Posterior cingulate gyrus (tissue), 11 donors: ENCODE data around the gene GLIS1.

Experiments
- DNase-seq, 10 donors: peaks; one replicate each; pipeline versions ENCODE4 v3.0.0 to v3.0.0-alpha.2; 2020 to 2021; ENCODE audit warnings: mixed read lengths in 3 of 10
- intact Hi-C: fragments of 100-400 bp; cut with DNase I; formaldehyde crosslinking; loops from one replicate; pipeline ENCODE4 v1.15.1; 2023

The GLIS1 gene

DNA sequence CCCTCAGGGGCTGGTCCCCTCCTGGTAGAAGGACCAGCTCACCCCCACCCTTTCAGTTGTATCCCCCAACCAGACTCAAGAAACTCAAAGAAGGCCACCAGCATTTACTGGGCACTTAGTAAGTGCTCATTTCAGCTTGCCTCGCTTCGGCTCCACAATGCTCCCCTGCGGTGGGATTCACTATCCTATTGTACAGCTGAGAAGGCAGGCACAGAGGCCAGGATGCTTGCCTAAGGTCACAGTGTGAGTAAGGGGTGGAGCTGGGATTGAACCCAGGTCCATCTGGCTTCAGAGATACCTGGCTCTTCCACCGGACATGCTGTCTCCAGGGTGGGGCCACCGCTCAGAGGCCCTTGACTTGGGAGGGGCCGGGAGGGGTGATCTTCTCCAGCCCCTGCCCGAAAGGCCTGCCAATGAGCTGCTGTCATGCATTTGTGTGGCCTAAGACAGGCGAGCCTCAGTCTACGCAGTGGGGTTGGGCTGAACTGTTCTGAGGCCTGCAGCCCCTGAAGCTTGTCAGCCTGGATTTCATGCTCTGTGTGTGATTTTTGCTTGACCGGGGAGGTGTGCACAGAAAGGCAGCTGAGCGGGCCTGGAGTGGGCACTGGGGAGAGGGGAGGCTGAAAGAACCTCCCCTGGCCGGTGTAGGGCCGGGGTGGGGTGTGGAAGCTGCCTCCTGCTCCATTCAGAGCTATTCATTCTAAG, 231.7 kb downstream of the GLIS1 start:
- DNase-seq = no peak
- intact Hi-C loops = no loop called here

DNA sequence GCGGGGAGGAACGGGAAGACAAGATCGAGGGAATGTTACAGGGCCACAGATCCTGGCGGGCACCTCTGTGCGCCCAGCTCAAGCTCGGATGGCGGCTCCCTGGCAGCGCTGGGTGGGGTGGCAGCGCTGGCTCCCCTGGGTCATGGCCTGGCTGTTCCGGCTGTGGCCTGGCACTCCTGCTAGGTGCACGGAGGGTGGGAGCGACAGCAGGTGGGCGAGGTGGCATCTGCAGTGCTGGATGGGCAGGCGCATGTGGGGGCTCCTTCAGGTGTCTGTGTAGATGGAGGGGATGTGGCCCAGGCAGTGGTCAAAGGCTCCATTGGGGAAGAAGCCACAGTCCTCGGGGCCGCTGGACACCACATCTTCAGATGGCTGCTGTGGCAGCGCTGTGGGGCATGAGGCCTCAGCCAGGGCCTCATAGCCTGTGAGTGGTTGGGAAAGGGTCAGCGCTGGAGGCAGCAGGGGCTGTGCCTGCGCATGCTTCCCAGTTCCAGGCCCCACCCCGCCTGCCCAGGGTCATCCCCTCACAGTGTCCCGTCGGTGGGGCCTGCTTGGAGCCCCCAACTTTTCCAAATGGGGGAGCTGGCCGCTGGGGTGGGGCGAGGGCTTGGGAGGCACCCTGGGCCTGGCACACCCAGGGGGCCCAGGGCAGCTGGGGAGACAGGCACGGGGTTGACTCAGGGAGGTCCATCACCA, 232.5 kb downstream of the GLIS1 start:
- intact Hi-C loops = no loop called here
- no peak for DNase-seq

DNA sequence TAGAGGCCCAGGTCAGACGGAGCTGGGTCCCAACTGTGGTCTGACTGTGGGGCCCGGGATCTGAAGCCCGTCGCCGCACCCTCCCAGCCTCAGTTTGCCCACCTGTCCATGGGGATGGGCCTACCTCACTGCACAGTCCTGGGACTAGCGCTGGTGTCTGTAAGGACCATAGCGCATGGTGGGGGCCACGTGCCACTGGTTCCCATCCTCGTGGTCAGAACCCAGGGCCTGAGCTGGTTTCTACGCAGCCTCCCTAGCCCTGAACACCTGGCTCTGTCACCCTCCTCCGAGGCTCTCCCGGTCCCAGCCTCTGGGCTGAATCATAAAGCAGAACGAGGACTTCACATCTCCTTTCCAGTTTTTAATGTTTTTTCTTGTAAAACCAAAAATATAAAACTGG, 233.1 kb downstream of the GLIS1 start:
- intact Hi-C loops = no loop called here

DNA sequence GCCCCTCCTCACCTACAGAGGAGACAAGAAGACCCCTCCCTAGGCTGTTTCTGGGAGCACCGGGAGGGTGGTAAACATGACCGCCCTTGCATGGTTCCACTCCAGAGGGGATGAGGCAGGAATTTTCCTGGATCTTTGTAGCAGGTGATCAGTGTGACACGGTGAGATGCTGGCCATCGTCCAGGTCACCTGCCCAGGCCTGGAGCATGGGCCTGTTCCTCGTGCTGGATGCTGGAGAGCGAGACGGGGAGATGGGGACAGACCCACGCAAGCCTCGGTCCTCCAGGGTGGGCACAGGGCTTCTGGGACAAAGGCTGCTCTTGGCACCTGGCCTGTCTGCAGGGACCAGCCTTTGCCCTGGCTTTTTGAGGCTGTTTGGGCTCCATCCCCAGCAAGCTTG, 233.6 kb downstream of the GLIS1 start:
- intact Hi-C loops = no loop called here
- DNase-seq = no peak

More for the DNA sequence above, 233.1 kb downstream of the GLIS1 start:
- no peak for DNase-seq

DNA sequence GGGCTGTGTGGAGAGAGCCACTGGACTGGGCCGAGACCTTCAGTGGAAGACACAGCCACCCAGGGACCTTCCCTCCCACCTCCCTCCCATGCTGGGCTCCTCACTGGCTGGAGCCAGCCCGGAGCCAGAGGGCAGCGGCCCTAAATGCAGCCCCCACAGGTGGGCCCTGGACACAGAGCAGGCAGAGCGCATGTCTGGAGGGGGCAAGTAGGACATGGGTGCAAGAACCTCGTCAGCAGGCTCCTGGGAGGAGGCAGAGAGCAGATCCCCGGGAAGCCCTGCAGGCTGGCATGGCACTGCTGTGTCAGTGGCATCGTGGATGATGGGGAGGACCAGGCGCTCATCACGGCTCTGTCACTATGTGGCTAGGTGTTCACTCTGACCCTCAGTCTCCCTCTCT, 234.1 kb downstream of the GLIS1 start:
- intact Hi-C loops = no loop called here
- no peak for DNase-seq

DNA sequence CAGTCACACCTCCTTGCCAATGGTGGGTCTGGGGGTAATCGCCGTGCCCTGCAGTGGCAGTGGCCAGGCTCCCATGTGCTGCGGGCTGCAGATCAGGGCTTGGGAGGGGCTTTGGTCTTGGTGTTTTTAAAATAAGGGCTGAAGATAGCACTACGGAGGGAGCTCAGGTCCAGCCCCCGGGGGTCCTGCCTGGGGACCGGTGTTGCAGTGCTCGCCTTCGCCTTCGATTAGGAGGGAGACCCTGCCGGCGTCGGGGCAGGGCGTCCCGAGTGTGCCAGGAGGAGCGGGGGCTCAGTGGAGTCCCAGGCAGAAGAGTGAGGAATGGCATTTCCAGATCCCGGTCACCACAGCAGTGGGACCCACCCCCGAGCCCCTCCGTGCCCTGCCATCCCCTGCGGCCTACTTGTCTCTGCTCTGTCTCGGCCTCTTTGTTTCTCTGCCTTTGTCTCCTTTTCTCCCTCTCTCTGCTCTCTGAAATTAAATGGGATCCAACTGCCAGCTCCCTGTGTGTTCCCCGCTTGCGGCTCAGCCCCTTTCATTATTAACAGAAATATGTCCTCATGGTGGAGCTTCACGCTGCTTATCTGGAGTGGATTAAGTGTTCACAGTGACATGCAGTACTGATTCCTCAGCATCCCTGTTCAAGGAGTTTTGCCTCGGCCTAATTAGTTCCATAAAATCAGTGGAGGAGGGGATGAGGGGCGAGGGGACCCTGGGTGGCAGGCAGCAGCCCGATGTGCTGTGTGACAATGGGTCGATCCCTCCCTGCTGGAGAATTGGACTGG, 235.3 kb downstream of the GLIS1 start:
- peak in 1 of 10 donors; percentile 68 for DNase-seq
- intact Hi-C loops = no loop called here

DNA sequence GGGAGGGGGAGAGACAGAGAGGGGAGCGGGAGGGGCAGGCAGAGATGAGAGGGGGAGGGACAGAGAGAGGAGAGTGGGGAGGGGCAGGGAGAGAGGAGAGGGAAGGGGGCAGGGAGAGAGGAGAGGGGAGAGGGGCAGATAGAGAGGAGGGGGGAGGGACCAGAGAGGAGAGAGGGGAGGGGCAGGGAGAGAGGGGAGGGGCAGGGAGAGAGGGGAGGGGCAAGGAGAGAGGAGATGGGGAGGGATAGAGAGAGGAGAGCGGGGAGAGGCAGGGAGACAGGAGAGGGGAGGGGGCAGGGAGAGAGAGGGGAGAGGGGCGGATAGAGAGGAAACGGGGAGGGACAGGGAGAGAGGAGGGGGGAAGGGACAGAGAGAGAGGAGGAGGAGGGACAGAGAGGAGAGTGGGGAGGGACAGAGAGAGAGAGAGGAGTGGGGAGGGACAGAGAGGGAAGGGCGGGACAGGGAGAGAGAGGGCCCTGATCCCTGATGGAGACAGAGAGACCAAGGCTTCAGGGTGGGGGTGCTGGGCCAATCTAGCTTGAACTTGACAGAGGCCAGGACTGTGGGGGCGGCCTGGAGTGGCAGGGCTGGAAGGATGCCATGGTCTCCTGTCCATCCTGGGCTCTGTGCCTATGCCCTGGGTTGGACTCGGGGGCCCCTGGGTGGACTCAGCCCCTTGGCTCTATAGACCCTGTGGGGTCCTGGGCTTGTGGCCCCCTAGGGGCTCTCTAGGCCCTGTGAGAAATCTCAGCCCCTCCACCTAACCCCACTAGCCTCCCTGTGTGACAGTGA, 236.1 kb downstream of the GLIS1 start:
- peak in 1 of 10 donors; percentile 70 for DNase-seq
- intact Hi-C loops = no loop called here

DNA sequence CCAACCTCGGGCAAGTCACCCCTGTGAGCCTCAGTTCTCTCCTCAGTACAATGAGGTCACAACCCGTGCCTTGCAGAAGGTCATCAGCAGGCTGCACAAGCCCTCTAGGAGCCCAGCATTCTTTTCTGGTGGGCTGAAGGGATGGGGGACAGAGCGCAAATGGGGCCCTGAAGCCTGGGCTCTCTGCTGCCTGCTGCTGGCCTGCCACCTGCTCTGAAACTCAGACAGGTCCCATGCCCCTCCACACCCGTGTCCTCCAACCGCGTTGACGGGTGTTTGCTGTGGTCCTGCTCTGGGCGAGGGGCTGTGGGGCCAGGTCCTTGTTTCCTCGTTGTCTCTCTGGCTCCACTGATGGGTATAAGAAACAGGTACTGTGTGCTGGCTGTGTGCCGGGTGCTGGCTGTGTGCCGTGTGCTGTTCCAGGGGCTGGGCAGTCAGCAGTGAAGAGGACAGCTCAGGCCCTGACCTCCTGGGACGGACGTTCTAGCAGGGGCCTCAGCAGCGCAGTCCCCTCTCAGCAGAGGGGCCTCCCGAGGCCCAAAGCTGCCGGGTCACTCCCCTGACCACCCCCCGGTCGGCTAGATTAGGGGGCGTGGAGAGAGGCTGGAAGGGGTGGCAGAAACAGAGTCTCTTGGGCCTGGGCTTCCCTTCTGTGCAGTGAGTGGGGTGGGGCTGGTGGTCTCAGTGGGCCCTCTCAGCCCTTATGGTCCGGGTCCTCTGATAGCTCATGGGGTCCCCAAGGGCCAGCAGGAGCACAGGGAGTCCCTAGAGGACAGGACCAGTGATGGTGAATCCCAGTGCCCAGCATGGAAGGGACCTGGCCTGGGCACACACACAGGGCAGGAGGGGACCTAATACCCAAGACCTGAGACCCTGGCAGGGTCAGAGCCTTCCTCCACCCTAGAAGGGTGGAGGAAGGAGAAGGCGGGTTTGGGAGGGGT, 237.6 kb downstream of the GLIS1 start:
- intact Hi-C loops = no loop called here
- peak in 1 of 10 donors; percentile 54 for DNase-seq

DNA sequence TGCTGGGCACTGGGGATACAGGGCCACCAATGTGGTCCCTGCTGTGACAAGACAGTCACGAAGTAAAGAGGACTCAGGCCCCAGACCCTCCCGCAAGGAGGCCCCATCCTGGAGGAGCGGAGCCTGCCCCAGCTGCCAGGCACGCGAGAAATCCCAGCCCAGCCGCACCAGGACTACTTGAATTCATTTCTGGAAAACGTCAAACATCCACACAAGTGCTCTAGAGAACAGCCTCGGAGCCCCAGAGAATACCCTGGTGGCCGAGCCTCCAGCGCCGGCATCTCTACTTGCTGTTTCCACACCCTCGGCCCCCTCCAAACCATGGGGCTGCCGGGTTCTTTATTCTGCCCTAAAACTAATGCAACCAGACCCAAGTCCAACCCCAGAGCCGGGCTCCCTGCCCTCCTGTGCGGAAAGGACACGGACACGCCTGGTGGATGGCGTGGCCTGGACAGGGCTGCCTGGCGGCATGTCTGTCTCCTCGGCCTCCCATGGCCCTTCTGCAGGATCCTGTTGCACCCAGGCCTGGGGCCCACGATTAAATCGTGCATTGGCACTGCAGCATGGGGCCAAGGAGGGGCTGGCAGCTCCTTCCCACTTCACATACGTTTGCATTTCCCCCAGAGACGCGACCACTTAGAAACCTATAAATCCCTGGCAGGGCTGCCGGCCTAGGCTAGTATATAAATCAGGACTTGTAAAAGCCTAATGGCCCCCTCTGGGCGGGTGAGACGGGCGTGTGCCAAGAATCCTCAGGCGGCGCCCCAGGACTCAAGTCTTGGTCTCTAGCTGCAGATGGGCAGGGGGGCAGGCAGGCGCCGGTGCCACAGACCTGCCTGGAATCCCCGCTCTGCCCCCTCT, 238.5 kb downstream of the GLIS1 start:
- intact Hi-C loops = no loop called here
- DNase-seq = peak in 1 of 10 donors; percentile 73

DNA sequence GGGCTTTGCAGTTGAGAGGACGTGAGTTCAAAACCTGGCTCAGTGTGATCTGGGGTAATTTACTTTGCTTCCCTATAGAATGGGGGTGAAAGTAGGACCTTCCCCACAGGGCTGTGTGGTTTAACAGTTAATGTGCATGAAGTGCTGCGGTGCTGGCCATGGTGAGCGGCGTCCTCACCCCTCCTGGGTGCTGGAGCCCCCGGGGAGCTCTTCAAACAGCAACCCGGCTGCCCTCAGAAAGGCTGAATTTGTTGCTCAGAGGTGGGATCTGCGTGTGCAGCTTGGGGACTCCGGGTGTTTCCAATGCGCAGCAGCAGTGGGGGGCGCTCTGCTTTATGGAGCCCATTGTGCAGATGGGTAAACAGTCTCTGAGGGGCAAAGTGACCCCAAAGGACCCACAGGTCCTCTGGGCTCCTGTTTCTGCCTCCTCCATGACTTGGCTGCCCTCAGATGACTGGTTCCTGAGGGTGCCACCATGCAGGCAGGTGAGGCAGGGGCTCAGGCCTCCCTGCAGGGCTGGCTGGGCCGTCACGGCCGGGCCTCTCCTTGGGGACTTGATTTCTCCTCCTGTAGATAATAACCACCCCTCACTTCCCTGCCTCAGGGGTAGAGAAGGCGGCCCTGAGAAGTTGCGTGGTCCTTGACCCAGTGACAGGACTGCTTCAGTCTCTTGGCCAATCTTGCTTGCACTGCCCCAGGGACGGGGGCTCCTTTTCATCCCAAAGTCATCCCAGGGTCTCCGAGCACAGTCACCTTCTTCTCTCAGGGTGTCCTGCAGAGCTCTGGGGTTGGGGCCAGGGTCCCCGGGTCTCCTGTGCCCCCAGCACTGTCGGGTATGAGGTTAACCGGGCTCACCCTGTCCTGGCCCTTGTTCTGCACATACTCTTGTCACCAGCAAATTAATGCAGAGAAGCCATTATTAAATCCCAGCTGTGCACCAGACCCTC, 239.4 kb downstream of the GLIS1 start:
- peak in 2 of 10 donors; percentile 3 to 78 for DNase-seq
- intact Hi-C loops = no loop called here

DNA sequence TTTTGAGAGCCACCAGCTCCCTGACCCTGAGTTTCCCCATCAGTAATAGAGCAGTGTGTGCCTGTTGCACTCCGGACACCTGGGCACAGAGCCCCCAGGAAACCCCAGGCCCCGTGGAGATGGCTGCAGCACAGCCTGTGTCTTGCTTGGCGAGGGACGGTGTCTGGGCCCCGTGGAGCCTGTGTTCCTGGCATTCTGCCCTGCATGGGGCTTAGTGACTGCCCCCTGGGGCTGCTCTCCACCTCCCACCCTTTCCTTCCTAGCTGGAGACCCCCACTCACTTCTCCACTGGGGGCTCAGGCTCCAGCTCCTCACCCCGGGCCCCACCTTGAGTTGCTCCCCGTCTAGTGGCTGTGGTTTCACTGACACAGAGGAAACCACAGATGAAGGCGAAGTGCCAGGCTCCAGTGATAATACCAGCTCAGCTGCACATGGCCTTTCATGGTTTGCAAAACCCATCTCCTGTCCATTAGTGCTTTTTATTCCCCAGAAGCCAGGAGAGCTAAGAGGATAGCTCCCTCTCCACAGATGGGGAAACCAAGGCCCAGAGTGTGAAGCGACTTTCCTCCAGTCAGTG, 240.3 kb downstream of the GLIS1 start:
- DNase-seq = peak in 4 of 10 donors; percentile 10 to 55 (median 34)
- intact Hi-C loops = no loop called here

DNA sequence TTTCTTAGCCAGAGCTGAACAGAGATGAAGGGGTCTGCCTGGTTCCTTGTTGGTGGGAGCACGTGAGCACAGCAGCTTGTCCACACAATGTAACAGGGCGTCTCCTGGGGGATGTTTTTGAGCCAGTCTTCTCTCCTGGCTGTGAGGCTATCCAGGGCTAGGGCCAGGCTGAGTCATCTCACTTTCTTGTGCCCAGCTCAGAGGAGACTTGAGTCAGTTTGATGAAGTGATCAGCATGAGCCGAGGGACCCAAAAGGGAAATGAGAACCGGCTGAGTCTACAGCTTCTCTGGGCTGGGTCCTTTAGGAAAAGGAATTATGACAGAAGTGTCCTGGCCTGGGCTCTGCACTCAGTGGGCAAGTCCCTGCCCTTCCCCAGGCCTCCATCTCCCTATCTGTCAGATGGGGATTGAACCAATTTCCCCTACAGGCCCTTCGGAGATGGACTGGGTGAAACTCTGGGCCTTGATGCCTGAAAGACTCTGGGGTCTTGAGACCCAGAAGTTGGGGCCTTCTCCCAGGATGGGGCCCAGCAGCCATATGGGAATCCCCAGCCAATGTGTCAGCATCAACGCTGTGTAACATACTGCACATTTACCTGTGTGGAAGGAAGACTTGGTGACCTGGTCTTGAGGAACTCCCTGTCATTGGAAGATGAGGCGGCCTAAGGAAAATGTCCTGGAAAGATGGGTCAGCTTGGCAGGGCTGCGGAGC, 243.2 kb downstream of the GLIS1 start:
- DNase-seq = peak in 2 of 10 donors; percentile 21 to 34

DNA sequence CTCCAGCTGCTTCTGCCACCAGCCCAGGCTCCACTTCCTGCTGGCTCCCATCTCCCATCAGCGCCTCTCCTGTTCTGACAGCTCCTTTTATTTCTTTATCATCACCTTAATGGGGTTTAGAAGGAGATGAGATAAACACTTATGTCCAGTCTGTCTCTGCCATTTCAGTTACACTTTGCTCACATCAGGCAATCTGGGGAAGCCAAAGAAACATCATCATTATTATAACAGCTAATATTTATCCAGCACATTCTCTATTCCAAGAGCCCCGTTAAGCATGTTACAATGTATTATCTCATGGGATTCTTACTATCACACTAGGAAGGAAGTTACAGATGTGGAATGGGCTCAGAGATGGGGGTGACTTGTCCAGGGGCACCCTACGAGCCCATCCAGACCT, 248.6 kb downstream of the GLIS1 start:
- intact Hi-C loops = no loop called here

More for the DNA sequence above, 243.2 kb downstream of the GLIS1 start:
- intact Hi-C loops = no loop called here

DNA sequence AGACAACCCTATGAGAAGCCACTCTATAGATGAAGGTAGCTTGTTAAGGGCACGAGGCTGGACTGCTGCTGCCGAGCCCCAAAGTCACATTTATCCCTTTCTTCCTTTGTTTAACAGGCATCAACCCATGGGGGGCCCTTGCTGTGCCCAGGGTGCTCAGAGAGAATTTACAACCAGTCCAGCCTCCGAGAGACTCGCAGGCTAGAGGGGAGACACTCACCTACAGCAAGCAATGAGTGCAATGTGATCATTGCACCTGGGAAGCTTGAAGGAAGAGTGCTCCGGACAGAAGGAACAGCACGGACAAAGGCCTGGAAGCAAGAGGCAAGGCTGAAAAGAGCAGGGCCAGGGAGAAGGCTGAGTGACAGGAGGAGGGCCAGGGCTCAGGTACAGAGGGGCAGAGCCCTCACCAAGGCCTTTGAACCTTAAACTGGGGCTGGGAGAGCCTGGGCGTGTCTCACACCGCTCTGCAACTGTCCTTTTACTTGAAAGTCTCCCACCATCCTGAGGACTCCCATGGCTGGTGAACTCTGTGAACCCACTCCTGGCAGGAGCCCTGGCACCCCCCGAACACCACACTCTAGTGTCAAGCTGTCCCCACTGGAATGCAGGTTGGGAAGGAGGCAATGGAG, 252.5 kb downstream of the GLIS1 start:
- DNase-seq = peak in 3 of 10 donors; percentile 41 to 51 (median 48)
- intact Hi-C loops = no loop called here

More for the DNA sequence above, 248.6 kb downstream of the GLIS1 start:
- DNase-seq = no peak

DNA sequence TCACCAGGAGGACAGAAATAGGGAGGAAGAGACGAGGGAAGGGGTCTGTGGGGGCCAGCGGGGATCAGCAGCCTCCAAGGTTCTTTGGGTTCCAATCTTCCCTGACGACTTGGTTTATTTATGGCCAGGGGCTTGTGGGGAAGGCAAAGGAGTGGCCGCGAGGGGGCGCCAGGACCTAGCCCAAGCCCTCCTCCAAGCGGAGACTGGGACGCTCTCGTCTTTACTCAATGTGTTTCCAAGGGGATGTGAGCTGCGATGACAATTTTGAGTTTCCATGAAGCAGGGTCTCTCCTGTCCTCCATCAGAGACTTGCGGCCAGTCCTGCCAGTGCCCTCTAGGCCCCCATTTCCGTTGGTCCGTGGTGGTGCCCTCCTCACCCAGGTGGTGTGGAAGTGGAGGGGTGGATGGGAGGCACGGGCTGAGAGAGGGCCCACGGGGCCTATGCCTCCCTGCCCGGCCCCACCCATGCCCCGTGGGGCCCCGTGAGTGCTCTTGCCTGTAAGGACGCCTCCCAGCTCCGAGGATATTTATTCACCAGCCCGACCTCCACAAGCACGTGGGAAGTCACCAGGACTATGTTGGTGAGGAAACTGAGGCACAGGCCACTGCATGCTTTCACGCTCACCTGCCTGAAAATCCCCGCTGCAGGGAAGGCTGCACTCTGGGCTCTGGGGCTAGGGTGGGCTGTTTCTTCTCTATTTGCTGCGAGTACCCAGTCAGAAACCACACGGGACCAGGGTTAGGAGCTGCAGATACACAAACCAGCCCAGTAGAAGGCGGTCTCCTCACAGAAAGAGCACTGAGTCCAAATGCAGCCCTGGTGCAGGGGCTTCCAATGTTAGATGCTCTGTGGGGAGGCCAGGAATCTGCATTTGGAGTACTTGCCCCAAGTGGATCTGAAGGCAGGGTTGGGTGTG, 253.2 kb downstream of the GLIS1 start:
- peak; percentile 64 to 96 (median 82) for DNase-seq
- intact Hi-C loops = loop anchor here (1.0 kb wide), 1 partner anchor 269 kb away; no protein-coding TSS in a partner anchor
